Measurements from ENCODE around the gene HRAS.
"Not testable (repeated sequence)": the region's sequence is repeated elsewhere in the genome, so short reads cannot be mapped to it uniquely, and the experiment has no call there.

Gene HRAS

GRCh38 chr11:535519-536454 is at the start of gene HRAS:
Gene HRAS, minus strand, starts transcription at chr11:535576.
- DNase-seq, result peak; percentile 94 to 96

GRCh38 chr11:584287-584686 is 48.9 kb upstream of the HRAS start:
- DNase-seq, result no peak

DNA sequence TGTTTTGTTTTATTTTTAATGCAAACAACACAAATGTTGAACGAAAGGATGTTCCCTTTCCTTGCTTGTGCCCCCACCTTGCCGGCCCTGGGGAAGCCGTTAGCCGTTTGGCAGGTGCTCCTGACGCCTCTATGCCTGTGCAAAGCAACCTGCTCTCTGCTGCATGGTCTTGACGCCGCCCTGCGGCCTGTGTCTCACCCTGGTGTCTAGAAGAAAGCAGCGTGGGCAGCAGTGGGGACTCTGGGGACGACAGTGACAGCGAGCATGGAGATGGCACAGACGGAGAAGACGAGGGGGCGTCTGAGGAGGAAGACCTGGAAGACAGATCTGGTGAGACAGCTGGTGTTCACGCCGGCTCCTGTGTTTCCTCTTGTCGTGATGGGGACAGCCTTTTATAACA is 46.4 kb upstream of the HRAS start:
- no peak for DNase-seq

- no peak for DNase-seq
Measured at GRCh38 chr11:581342-581741, 46.0 kb upstream of the HRAS start.

GRCh38 chr11:579830-580601 is 44.6 kb upstream of the HRAS start:
- DNase-seq, result no peak

DNA sequence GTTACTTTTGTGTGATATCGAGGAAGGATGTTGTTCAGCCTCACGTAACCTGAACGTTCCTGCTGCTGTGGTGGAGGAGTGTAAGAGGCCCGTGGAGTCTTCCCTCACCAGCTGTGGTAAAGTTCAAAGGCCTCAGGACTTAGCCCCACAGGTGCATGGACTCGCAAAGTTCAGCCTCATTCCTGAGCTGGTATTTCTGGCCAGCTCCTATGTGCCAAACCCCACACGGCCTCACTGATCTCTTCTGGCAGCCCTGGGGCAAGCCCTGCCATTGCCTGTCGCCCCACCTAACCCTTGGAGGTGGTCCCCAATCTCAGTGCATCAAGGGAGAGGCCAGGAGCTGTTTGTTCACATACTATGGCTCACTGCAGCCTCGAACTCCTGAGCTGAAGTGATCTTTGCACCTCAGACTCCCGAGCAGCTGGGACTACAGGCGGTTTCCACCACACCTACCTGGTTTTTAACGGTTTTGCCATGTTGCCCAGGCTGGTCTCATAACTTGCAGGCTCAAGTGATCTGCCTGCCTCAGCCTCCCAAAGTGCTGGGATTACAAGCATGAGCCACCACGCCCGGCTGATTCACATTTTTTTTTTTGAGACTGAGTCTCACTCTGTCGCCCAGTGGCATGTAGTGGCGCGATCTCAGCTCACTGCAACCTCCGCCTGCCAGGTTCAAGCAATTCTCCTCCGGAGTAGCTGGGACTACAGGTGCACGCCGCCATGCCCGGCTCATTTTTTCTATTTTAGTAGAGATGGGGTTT is 43.1 kb upstream of the HRAS start:
- DNase-seq, result no peak

DNA sequence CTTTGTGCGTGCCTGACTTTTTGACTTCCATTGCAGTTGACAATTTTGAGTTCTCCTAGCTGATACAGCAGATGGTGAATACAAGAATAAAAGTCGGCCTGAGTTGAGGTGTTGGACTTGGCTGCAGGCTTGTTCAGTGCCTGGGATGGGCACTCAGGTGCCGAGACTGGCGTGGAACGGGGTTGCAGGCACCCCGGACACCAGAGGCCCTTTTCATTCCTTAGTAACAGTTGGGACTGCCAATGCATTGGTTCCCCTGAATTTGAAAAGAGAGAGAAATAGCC is 42.2 kb upstream of the HRAS start:
- no peak for DNase-seq

GRCh38 chr11:576811-577610 is 41.6 kb upstream of the HRAS start:
- DNase-seq, result no peak

DNA sequence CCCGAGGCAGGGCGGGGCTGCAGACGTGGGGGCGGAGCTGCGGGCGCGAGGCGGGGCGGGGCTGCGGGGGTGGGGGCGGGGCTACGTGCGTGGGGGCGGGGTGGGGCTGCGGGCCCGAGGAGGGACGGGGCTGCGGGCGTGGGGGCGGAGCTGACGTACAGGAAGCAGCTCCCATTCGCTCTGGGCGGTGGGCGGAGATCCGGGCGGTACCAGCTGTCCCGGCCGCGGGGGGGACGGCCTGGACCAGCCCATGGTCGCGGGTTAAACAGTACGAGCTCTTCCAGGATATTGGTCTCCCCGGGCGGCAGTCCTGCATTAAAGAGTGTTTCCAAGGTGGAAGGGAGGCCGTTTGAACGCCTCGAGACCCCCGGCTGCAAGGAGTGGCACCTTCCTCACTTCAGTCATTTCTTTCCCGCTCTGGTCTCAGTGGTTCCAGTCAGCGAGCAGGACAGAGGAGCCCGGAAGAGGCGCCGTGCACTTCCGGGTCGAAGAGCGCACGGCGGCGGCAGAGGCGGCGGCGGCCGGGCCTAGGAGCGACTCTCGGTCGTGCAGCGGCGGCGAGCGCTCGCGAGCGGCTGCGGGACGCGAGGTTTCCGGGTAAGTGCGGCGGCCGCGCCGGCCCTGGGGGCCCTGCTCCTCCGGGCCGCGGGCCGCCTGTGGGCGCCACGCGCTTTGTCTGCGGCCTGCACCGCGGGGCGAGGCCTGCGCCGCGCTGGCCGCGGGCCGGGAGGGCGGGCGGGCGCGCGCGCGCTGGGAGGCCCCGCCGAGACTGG is 40.8 kb upstream of the HRAS start, which contains the start of gene PHRF1:
Gene PHRF1, plus strand, starts transcription at position 475 of the 773 bp plus-strand sequence. CDS start 5,043 bp downstream, outside the sequence.
- peak; percentile 96 to 99 for DNase-seq

DNA sequence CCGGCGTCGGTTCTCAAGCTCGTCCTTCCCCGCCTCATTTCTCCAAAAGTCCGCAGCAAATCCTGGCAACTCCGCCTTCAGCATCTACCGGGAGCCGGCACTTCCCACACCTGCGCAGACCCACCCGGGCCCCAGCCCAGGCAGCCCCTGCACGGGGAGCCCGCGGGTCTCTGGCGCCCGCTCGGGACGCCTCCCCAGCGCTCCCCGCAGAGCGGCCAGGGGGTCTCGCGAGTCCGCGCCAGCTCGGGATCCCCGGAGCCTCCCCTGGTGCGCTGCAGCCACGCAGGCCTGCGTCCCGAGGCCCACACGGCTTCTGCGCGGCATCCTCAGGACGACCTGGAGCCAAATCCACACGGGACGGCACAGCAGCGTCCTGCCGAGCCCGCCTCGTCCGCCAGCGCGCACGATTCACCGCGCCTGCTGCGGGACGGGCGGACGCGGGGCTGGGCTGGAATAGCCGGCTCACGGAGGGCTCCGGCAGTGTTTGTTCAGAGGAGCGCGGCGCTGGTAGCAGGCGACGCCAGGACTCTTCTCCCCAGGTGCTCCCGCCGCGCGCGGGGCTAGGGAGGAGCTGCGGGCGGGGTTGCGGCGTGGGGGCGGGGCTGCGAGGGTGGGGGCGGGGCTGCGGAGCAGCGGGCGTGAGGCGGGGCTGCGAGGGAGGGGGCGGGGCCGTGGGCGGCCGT is 40.1 kb upstream of the HRAS start:
- DNase-seq, result no peak

- no peak for DNase-seq
Measured at GRCh38 chr11:574632-575312, 39.4 kb upstream of the HRAS start.

- not testable (repeated sequence) for DNase-seq
Measured at GRCh38 chr11:574031-574570, 38.7 kb upstream of the HRAS start.

DNA sequence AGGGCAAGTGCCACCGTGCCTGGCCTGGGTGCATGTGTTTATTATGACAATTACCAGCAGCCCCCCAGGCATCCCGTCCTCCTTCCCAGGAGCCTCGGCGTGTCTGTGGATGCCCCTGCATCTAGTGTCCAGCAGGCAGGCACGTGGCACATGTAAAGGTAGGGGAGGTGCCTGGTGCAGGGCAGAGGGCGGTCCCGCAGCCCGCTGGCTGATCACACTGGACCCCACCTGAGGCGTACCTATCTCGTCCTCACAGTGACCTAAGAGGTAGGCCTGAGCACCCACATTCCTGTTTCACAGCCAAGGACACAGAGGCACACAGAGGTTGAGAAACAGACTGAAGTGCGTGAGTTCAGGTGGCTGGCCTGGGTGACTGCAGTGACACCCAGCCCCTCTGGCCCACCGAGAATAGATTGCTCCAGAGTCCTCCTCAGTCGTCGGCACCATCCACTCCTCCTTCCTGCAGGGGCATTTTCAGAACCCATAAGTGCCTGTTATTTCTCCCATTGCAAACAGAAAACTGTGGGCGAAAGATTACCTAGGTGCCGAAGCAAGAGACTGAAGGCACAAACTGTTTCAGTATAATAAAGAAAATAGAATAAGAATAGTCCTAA is 37.9 kb upstream of the HRAS start:
- no peak for DNase-seq

DNA sequence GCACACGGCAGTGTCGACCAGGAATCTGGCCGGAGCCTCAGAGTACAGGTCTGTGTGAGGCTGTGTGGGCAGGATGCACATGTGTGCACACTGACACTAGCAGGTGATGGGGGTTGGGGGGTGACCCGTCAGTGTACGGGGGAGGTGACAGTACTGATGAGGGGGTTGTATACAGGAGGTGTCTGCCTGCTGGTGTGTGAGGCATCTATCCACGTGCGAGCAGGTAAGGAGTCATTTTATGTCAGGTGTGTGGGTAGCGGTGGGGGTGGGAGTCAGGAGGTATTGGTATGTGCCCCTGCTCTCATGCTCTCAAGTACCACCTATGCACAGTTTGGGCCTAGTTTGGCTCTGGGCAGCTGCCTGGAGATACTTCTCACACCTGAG is 36.4 kb upstream of the HRAS start:
- no peak for DNase-seq

- DNase-seq, result no peak
Measured at GRCh38 chr11:569158-569885, 33.9 kb upstream of the HRAS start.

GRCh38 chr11:568306-569157 is 33.2 kb upstream of the HRAS start:
- DNase-seq, result peak; percentile 84 to 87

DNA sequence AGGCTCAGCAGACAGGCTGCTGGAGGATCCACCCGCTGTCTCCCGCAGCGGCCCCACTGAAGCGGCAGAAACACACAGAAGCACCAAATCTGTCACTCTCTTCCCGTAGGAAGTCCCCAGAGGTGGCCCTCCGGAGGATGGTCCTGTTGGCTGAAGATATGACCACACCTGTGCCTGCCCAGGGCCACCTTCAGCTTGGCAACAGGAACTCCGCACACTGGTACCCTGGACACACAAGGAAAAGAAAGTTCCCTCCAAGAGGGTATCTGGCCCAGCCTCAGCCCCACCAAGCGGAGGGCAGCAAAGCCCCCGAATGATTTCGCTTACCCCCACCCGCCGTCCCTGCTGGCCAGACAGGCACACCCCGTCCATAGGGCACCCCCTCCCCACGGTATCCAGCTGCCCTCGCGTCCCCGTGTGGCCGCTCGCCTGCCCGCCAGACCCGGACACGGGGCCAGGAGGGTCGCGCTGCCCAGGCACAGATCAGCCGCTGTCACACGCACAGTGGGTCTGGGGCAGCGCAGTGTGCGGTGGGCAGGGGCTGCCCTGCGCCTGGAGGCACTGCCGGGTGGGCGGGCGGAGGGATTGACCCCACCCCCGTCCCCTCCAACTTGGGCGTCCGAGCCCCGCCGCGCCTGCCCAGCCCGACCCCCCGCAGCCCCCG is 32.4 kb upstream of the HRAS start:
- DNase-seq, result no peak

All from activated CD4-positive, alpha-beta T cell treated with anti-CD3 and anti-CD28 coated beads for 4 hours (primary cell).